ENCODE measurements around the gene NTM.

NTM gene

DNA sequence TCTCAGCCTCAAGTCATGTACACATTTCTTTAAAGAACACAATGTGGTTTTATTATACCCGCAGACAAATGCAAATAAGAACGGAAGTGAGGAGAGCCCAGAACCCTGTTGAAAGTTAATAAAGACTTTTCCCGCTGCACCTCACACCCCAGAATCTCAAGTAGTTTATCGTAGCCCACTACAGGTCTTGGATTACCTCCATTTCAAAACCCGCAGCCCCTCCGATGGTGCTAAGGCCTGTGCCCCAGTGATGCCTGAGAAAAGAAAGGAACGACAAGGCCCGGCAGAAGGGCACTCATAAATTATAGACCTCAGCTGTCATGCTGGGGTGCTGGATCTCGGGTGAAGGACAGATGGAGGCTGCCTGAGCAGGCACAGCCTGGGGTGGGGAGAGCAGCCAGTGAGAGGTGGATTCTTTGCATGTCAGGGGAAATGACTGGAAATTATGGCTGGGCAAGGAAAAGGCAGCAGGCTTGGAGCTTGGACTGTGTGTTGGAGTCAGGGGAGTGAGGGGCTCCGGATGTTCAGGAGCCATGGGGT lies 354.1 kb downstream of the NTM start:
- no peaks in the 10 kb centered on the region for H3K9me3 ChIP-seq (ENCODE audit: severe bottlenecking)
- ATAC-seq (ENCODE audit: low read depth): no peak
- TF ChIP-seq CTCF (IDR thresholded peaks at IDR 0.05; ENCODE audit: poor library complexity, severe bottlenecking): no peak
- H3K4me1 ChIP-seq (ENCODE audit: insufficient read depth, poor library complexity, severe bottlenecking): no peaks in the 10 kb centered on the region
- H3K4me3 ChIP-seq (ENCODE audit: severe bottlenecking): no peak overlapping the region
- H3K27me3 ChIP-seq (ENCODE audit: insufficient read depth, poor library complexity, severe bottlenecking): peaks cover 35% of the 10 kb centered on the region
- H3K27ac ChIP-seq (ENCODE audit: poor library complexity, severe bottlenecking): no peak overlapping the region
- DNase-seq (ENCODE audit: low spot score): no peak
- H3K36me3 ChIP-seq (ENCODE audit: low read depth): no peaks in the 10 kb centered on the region

GRCh38 chr11:131734871-131735270 lies 364.5 kb downstream of the NTM start:
- H3K27ac ChIP-seq (ENCODE audit: poor library complexity, severe bottlenecking): no peak overlapping the region
- ATAC-seq (ENCODE audit: low read depth) (no peak), DNase-seq (ENCODE audit: low spot score) (no peak)
- no peak overlapping the region for H3K4me3 ChIP-seq (ENCODE audit: severe bottlenecking)
- no peak for TF ChIP-seq CTCF (IDR thresholded peaks at IDR 0.05; ENCODE audit: poor library complexity, severe bottlenecking)
- peaks cover 96% of the 10 kb centered on the region for H3K27me3 ChIP-seq (ENCODE audit: insufficient read depth, poor library complexity, severe bottlenecking)
- peaks cover 2% of the 10 kb centered on the region for H3K9me3 ChIP-seq (ENCODE audit: severe bottlenecking)
- no peaks in the 10 kb centered on the region for H3K36me3 ChIP-seq (ENCODE audit: low read depth)
- H3K4me1 ChIP-seq (ENCODE audit: insufficient read depth, poor library complexity, severe bottlenecking): no peaks in the 10 kb centered on the region

DNA sequence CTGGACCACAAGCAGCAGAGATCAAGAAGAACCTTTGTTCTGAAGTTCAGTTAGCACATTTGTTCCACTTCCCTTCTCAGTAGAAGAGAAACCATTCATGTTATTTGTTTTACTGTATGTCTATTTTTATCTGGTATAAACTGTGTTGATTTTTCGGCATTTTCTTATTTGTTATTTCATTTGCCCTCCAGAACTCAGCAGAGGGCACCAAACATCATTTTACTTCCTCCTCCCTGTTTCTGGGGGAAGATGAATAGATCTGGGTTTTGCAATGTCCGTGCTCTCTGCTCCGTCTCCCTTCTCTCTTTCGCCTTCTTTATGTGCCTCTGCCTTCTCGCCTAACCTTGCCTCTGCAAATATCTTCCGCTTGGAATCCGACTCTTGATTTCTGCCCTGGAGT lies 366.9 kb downstream of the NTM start:
- peaks cover 92% of the 10 kb centered on the region for H3K27me3 ChIP-seq (ENCODE audit: insufficient read depth, poor library complexity, severe bottlenecking)
- DNase-seq (ENCODE audit: low spot score): no peak

DNA sequence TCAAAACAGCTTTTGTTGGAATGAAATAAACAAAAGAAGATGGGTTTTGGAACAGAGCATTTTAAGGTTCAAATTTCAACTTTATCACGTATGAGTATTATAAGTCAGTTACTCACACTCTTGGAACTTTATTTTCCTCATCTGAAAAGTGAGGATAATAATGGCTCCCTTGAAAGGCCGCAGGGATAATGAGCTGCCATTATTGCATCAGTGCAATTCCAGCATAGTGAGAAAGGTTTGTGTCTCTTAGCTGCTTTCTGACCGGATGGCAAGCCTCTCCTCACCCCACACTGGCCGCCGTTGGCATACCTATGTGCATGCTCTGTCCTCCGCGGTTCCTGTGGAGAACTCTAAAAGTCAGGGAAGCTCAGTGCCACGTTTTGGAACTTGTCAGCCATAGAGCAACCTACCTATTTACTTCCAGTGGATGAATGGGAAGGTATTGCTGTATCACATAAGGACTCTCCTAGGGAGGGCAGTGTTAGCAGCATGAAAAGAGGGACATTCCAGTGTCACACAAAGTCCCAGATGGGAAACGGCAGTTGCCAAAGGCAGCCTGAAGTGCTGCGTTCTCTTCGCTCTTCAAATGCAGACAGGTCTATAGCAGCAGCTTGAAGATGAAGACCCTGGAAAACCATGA lies 368.9 kb downstream of the NTM start:
- H3K27ac ChIP-seq (ENCODE audit: poor library complexity, severe bottlenecking): no peak overlapping the region
- no peak for TF ChIP-seq CTCF (IDR thresholded peaks at IDR 0.05; ENCODE audit: poor library complexity, severe bottlenecking)
- no peaks in the 10 kb centered on the region for H3K36me3 ChIP-seq (ENCODE audit: low read depth)
- ATAC-seq (ENCODE audit: low read depth): no peak
- H3K4me1 ChIP-seq (ENCODE audit: insufficient read depth, poor library complexity, severe bottlenecking): no peaks in the 10 kb centered on the region
- DNase-seq (ENCODE audit: low spot score): no peak
- H3K27me3 ChIP-seq (ENCODE audit: insufficient read depth, poor library complexity, severe bottlenecking): peaks cover 88% of the 10 kb centered on the region
- no peak overlapping the region for H3K4me3 ChIP-seq (ENCODE audit: severe bottlenecking)
- no peaks in the 10 kb centered on the region for H3K9me3 ChIP-seq (ENCODE audit: severe bottlenecking)

More for the DNA sequence above, 366.9 kb downstream of the NTM start:
- ATAC-seq (ENCODE audit: low read depth): no peak
- TF ChIP-seq CTCF (IDR thresholded peaks at IDR 0.05; ENCODE audit: poor library complexity, severe bottlenecking): no peak
- Histone ChIP-seq H3K4me3 (ENCODE audit: severe bottlenecking) (no peak overlapping the region), H3K27ac (ENCODE audit: poor library complexity, severe bottlenecking) (no peak overlapping the region), H3K4me1 (ENCODE audit: insufficient read depth, poor library complexity, severe bottlenecking) (no peaks in the 10 kb centered on the region), H3K9me3 (ENCODE audit: severe bottlenecking) (peaks cover 1% of the 10 kb centered on the region), H3K36me3 (ENCODE audit: low read depth) (no peaks in the 10 kb centered on the region)

GRCh38 chr11:131744847-131745246 lies 374.4 kb downstream of the NTM start:
- H3K4me1 ChIP-seq (ENCODE audit: insufficient read depth, poor library complexity, severe bottlenecking): no peaks in the 10 kb centered on the region
- no peak overlapping the region for H3K27ac ChIP-seq (ENCODE audit: poor library complexity, severe bottlenecking)
- peaks cover 36% of the 10 kb centered on the region for H3K27me3 ChIP-seq (ENCODE audit: insufficient read depth, poor library complexity, severe bottlenecking)
- no peak overlapping the region for H3K4me3 ChIP-seq (ENCODE audit: severe bottlenecking)
- TF ChIP-seq CTCF (IDR thresholded peaks at IDR 0.05; ENCODE audit: poor library complexity, severe bottlenecking): no peak
- H3K9me3 ChIP-seq (ENCODE audit: severe bottlenecking): no peaks in the 10 kb centered on the region
- H3K36me3 ChIP-seq (ENCODE audit: low read depth): no peaks in the 10 kb centered on the region
- DNase-seq (ENCODE audit: low spot score): no peak
- ATAC-seq (ENCODE audit: low read depth): no peak
